HG03575 (cell line): ENCODE data around the gene SLX4.

Source experiments
- ATAC-seq: cut with Tn5 transposase; IDR thresholded peaks from one replicate; pipeline ENCODE4 v1.9.1; 2021; ENCODE audit not compliant: unreplicated experiment, insufficient number of reproducible peaks, low FRiP score; ENCODE audit errors: extremely low read depth

Gene SLX4

GRCh38 chr16:3607634-3608033 is 3.8 kb downstream of the SLX4 start:
- ATAC-seq, result no peak

GRCh38 chr16:3607161-3607560 is 4.2 kb downstream of the SLX4 start:
- ATAC-seq, result no peak

GRCh38 chr16:3606441-3606840 is 5.0 kb downstream of the SLX4 start:
- ATAC-seq, result no peak

- ATAC-seq, result no peak
These were observed 9.1 kb downstream of the SLX4 start for GRCh38 chr16:3602320-3602653.

- no peak for ATAC-seq
These were observed 9.6 kb downstream of the SLX4 start for GRCh38 chr16:3601614-3602319.

GRCh38 chr16:3599922-3600321 is 11.5 kb downstream of the SLX4 start:
- no peak for ATAC-seq

GRCh38 chr16:3599121-3599520 is 12.3 kb downstream of the SLX4 start:
- ATAC-seq, result no peak

- no peak for ATAC-seq
These were observed 13.2 kb downstream of the SLX4 start for GRCh38 chr16:3598236-3598635.

GRCh38 chr16:3597676-3598075 is 13.7 kb downstream of the SLX4 start:
- ATAC-seq, result no peak

GRCh38 chr16:3597226-3597625 is 14.2 kb downstream of the SLX4 start:
- no peak for ATAC-seq

- no peak for ATAC-seq
These were observed 15.1 kb downstream of the SLX4 start for GRCh38 chr16:3596101-3596861.

- no peak for ATAC-seq
These were observed 15.8 kb downstream of the SLX4 start for GRCh38 chr16:3595521-3596021.

- ATAC-seq, result no peak
These were observed 16.3 kb downstream of the SLX4 start for GRCh38 chr16:3595110-3595486.

- ATAC-seq, result no peak
These were observed 16.9 kb downstream of the SLX4 start for GRCh38 chr16:3594316-3595109.

GRCh38 chr16:3592559-3592958 is 18.8 kb downstream of the SLX4 start:
- ATAC-seq, result no peak

GRCh38 chr16:3591991-3592390 is 19.4 kb downstream of the SLX4 start:
- no peak for ATAC-seq

GRCh38 chr16:3591436-3591803 is 20.0 kb downstream of the SLX4 start:
- ATAC-seq, result no peak

- ATAC-seq, result no peak
These were observed 20.5 kb downstream of the SLX4 start for GRCh38 chr16:3590736-3591435.

GRCh38 chr16:3589991-3590701 is 21.3 kb downstream of the SLX4 start:
- ATAC-seq, result no peak
